Measurements from ENCODE around the gene B3GNT9.
"Not testable (repeated sequence)": the region's sequence is repeated elsewhere in the genome, so short reads cannot be mapped to it uniquely, and the experiment has no call there.

Gene B3GNT9

GRCh38 chr16:67150047-67150832 lies 558 bp downstream of the B3GNT9 start:
- DNase-seq (ENCODE audit: low read depth in 2 of 2) = peak; percentile 34 to 66

- no peak for DNase-seq (ENCODE audit: low read depth in 2 of 2)
Measured at GRCh38 chr16:67149276-67150046, 1.3 kb downstream of the B3GNT9 start.

GRCh38 chr16:67148656-67149275 lies 2.0 kb downstream of the B3GNT9 start:
- DNase-seq (ENCODE audit: low read depth in 2 of 2) = no peak

- DNase-seq (ENCODE audit: low read depth in 2 of 2) = no peak
Measured at GRCh38 chr16:67148221-67148620, 2.6 kb downstream of the B3GNT9 start.

- no peak for DNase-seq (ENCODE audit: low read depth in 2 of 2)
Measured at GRCh38 chr16:67147437-67148140, 3.2 kb downstream of the B3GNT9 start.

GRCh38 chr16:67146523-67147357 lies 4.1 kb downstream of the B3GNT9 start:
- no peak for DNase-seq (ENCODE audit: low read depth in 2 of 2)

- DNase-seq (ENCODE audit: low read depth in 2 of 2) = no peak
Measured at GRCh38 chr16:67145746-67146145, 5.1 kb downstream of the B3GNT9 start.

GRCh38 chr16:67144943-67145342 lies 5.9 kb downstream of the B3GNT9 start:
- no peak for DNase-seq (ENCODE audit: low read depth in 2 of 2)

GRCh38 chr16:67142342-67142741 lies 8.5 kb downstream of the B3GNT9 start:
- DNase-seq (ENCODE audit: low read depth in 2 of 2) = no peak

GRCh38 chr16:67141391-67141790 lies 9.4 kb downstream of the B3GNT9 start:
- no peak for DNase-seq (ENCODE audit: low read depth in 2 of 2)

- no peak for DNase-seq (ENCODE audit: low read depth in 2 of 2)
Measured at GRCh38 chr16:67137605-67138004, 13.2 kb downstream of the B3GNT9 start.

GRCh38 chr16:67129422-67129821 lies 21.4 kb downstream of the B3GNT9 start:
- no peak for DNase-seq (ENCODE audit: low read depth in 2 of 2)

GRCh38 chr16:67128887-67129286 lies 21.9 kb downstream of the B3GNT9 start:
- no peak for DNase-seq (ENCODE audit: low read depth in 2 of 2)

- no peak for DNase-seq (ENCODE audit: low read depth in 2 of 2)
Measured at GRCh38 chr16:67128417-67128816, 22.4 kb downstream of the B3GNT9 start.

- not testable (repeated sequence) for DNase-seq (ENCODE audit: low read depth in 2 of 2)
Measured at GRCh38 chr16:67122799-67123198, 28.0 kb downstream of the B3GNT9 start.

GRCh38 chr16:67120025-67120424 lies 30.8 kb downstream of the B3GNT9 start:
- DNase-seq (ENCODE audit: low read depth in 2 of 2) = no peak

GRCh38 chr16:67117716-67118115 lies 33.1 kb downstream of the B3GNT9 start:
- no peak for DNase-seq (ENCODE audit: low read depth in 2 of 2)

GRCh38 chr16:67116388-67117311 lies 34.1 kb downstream of the B3GNT9 start:
- DNase-seq (ENCODE audit: low read depth in 2 of 2) = no peak

GRCh38 chr16:67115639-67116038 lies 35.2 kb downstream of the B3GNT9 start:
- DNase-seq (ENCODE audit: low read depth in 2 of 2) = no peak

GRCh38 chr16:67114793-67115192 lies 36.0 kb downstream of the B3GNT9 start:
- DNase-seq (ENCODE audit: low read depth in 2 of 2) = no peak
